Stimulated activated CD4-positive, alpha-beta T cell treated with anti-CD3 and anti-CD28 coated beads, Interleukin-1b, Interleukin-23, amount 100 ng/mL, for 48 hours (primary cell): ENCODE results near the gene ERRFI1.
A peak's percentile ranks its signal among the peaks of the same experiment; 100 is the strongest.
"Not testable (repeated sequence)": the region's sequence is repeated elsewhere in the genome, so short reads cannot be mapped to it uniquely, and the experiment has no call there.

Source experiments
- DNase-seq: peaks from one replicate; pipeline ENCODE4 v3.0.0-alpha.2; 2020

Gene ERRFI1

GRCh38 chr1:8026153-8026975 is at the start of gene ERRFI1:
Gene ERRFI1, minus strand, starts transcription at chr1:8026309. Its CDS starts 10,690 bp downstream, at chr1:8015619.
- peak; percentile 88 for DNase-seq

- DNase-seq: no peak
These were observed 49.5 kb upstream of the ERRFI1 start for GRCh38 chr1:8075511-8076051.

- DNase-seq: no peak
These were observed 47.2 kb upstream of the ERRFI1 start for GRCh38 chr1:8073112-8073855.

GRCh38 chr1:8070381-8070811 is 44.3 kb upstream of the ERRFI1 start:
- DNase-seq: no peak

GRCh38 chr1:8069614-8070320 is 43.7 kb upstream of the ERRFI1 start:
- DNase-seq: not testable (repeated sequence)

- DNase-seq: no peak
These were observed 39.3 kb upstream of the ERRFI1 start for GRCh38 chr1:8065369-8065768.

- no peak for DNase-seq
These were observed 37.4 kb upstream of the ERRFI1 start for GRCh38 chr1:8063298-8064036.

- no peak for DNase-seq
These were observed 36.8 kb upstream of the ERRFI1 start for GRCh38 chr1:8062861-8063260.

GRCh38 chr1:8061673-8062386 is 35.7 kb upstream of the ERRFI1 start:
- no peak for DNase-seq

GRCh38 chr1:8061210-8061609 is 35.1 kb upstream of the ERRFI1 start:
- no peak for DNase-seq

- no peak for DNase-seq
These were observed 33.1 kb upstream of the ERRFI1 start for GRCh38 chr1:8059161-8059622.

- DNase-seq: not testable (repeated sequence)
These were observed 31.7 kb upstream of the ERRFI1 start for GRCh38 chr1:8057779-8058178.

GRCh38 chr1:8055973-8056372 is 29.9 kb upstream of the ERRFI1 start:
- no peak for DNase-seq

GRCh38 chr1:8053878-8054567 is 27.9 kb upstream of the ERRFI1 start:
- no peak for DNase-seq

GRCh38 chr1:8051650-8052049 is 25.5 kb upstream of the ERRFI1 start:
- DNase-seq: no peak

GRCh38 chr1:8049229-8049628 is 23.1 kb upstream of the ERRFI1 start:
- not testable (repeated sequence) for DNase-seq

GRCh38 chr1:8047686-8048445 is 21.8 kb upstream of the ERRFI1 start:
- DNase-seq: no peak

GRCh38 chr1:8047112-8047511 is 21.0 kb upstream of the ERRFI1 start:
- DNase-seq: no peak

- DNase-seq: no peak
These were observed 20.3 kb upstream of the ERRFI1 start for GRCh38 chr1:8046391-8046790.

GRCh38 chr1:8043621-8044020 is 17.5 kb upstream of the ERRFI1 start:
- no peak for DNase-seq
